Fibroblast of skin of back (primary cell): Measurements from ENCODE around the gene TLCD3B.

Source experiments
- DNase-seq: peaks from one replicate; pipeline ENCODE4 v3.0.0-alpha.2; 2013

Gene TLCD3B

DNA sequence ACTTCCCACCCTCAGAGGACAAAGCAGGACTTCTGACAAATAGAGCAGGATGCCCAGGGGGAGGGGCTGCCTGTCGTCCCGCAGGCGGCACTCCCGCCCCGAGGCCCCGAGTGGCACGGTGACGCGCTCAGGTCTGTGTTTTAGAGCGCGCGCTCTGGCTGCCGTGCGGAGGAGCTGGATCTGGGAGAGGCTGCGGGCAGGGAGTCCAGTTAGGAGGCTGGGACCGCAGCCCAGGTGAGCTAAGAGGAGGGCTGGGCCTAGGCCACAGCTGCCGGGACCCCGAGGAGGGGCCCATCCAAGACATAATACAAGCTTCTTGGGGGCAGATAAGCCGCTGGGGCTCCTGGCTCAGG lies 26.7 kb downstream of the TLCD3B start:
- no peak for DNase-seq

DNA sequence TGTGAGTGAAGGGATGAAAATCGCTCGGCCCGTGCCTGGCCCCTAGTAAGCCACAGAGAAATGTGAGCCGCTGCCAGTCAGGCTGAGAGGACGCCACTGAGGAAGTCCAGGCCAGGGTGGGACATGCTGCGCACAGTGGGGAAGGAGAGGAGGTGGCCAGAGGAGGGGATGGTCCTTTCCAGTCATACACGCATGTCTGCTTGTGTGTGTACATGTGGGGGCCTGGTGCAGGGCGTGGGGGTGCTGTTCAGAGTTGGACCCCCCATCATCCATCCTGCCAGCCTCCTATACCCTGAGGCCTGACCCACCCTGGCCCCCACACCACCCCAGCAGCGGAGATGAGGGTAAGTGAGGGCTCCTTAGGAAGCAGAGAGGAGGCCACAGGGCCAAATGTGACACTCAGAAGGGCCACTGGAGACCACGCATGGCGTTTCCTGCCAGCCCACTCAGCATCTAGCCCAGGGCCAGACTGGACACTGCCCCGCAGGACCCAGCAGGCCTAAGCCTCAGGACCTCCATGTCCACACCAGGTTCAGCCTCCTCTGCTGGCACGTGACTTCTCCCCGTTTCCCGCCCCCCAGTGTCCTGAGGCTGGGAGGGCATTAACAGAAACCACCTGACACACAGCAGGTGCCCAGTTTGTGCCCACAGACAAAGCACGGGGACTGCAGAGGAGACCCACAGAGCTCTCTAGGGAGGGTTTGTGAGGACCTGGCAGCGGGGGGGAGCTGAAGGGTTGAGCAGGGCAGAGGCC lies 27.2 kb downstream of the TLCD3B start:
- no peak for DNase-seq

DNA sequence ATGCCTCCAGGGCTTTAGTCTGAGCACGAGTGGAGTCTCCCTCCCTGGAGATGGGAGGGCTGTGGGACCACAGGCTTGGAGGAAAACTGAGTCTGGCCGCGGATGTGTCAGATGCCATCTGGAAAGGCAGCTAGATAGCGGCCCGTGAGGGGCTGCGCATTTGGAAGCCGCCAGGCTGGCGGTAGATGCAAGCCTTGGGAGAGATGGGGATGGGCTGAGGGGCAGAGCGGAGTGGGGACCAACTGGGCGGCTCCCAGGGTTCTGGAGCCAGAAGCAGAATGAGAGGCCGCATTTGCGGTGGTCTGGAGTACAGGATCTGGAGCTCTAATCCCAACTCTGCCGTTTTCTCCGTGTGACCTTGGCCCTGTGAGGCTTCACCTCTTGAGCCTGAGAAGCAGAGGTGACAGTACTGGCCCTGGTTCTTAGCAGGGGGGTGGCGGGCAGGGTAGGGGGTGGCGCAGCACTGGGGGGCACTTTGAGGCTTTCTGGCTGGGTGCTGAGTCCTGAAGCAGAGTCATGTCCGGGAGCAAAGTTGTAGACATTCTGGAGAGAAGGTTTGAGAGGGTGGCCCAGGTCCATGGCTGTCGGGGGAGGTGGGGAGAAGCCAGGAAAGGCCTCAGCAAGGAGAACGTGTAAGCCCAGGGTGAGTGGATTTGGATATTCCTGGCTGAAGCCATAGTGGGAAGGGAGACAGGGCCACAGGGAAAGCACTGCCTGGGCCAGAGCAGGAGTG lies 28.3 kb downstream of the TLCD3B start:
- DNase-seq = no peak

GRCh38 chr16:30000735-30001631 lies 30.1 kb downstream of the TLCD3B start:
- DNase-seq = no peak

DNA sequence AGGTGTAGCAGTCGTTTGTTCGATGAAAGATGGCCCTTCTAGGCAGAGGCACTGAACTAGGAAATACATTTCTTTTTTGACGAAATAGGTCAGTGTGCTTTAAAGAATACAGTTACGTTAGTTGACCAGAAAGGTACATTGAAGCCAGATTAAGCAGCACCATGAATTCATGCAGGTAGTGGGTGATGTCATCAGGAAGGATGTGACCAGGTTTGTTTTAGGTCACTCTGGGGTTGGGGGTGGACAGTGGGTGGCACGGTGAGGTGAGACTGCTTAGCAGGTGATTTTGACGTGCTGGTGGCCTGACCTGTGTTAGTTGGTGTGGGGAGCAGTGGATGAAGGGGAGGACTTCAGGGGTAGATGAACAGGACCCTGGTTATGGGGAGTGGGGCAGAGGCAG lies 31.5 kb downstream of the TLCD3B start:
- DNase-seq = no peak

DNA sequence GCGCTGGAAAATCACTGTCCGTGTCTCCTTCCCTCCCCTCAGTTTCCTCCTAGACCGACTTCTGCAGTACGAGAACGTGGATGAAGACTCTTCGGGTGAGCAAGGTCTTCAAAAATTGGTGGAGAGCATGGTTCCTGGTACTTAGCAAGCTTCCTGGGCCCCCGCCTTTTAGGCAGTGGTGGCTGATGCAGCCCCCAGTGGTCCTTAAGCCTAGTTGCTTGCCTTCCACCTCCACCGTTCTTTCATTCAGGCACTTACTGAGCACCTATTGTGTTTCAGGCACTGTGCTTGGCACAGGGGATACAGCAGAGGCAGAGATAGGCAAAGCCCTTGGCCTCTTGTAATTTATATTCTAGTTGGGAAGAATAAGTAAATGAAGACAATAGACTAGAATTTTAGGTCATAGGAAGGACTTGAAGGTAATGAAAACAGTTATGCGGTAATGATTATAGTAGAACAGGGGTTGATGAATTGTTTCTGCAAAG lies 34.3 kb downstream of the TLCD3B start:
- DNase-seq = no peak

DNA sequence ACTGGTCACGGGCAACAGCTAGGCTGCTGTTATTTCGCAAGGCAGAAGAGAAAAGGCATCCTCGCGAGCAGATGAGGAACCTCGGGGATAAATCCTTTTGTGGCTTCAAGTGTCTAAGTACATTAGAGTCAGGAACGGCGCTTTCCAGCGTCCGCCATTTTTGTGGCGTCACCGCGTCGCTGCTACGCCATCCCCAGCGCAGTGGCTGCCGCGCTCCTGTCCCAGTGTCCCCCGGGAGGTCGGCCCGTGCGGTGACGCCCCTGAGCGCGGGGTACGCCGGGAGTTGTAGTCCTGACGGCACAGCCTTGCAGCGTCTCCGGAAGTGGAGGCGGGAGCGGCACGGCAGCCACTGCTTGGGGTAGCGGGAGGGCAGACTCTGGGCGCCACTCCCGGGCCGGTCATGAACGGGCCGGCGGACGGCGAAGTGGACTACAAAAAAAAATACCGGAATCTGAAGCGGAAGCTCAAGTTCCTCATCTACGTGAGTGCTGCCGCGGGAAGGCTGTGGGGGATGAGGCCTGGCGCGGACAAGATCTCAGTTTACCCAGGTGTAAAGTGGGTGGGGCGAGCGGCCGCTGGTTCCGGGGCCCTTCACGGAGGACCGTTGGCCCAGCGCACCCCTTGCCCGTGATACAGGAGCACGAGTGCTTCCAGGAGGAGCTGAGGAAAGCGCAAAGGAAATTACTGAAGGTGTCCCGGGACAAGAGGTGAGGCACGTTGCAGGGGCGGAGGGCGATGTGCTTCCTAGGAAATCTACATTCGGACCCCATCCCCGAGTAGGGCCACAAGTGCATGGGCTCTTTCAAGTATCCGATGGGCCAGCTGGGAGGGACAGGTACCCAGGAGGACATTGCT lies 34.9 kb downstream of the TLCD3B start, which contains the start of gene INO80E:
Gene INO80E (plus strand): TSS at position 331 of the 855 bp plus-strand sequence. CDS start 70 bp downstream, at position 401.
- peak; percentile 96 for DNase-seq

GRCh38 chr16:29995324-29995910 lies 35.7 kb downstream of the TLCD3B start, which contains the start of gene HIRIP3:
Gene HIRIP3, minus strand, starts transcription at chr16:29995617. Its CDS starts 12 bp downstream, at chr16:29995605.
- peak; percentile 80 for DNase-seq

DNA sequence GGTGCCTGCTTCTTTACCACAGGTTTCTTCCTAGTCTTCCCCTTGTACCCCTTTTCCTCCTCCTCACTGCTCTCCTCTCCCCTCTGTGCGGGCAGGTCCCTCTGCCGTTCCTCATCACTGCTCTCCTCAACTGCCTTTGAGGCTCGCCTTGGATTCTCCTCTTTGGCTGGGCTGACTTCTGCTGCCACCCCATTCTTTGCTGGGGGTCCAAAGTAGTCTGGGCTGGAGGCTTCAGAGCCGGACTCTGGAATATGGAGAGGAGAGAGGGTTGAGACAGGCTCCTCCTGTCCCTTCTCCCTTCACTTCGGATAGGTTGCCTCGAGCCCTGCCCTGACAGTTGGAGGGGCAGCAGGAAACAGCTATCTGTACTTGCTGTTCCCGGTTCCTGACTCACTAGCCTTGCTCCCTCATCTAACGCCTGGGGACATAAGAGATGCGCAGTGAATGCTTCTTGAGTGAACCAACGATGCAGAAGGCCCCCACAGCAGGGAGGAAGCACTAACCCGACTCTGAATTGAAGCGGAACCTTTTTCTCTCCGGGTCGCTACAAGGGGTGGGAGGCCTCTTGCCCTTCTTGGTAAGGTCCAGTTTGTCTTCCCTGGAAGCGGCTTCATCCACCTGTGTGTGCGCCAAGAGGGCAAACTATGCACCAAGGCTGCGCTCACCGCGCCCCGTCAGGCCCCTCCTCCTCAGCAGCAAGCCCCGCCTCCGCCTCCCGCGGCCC lies 36.3 kb downstream of the TLCD3B start:
- DNase-seq = peak; percentile 75

GRCh38 chr16:29993903-29994599 lies 37.0 kb downstream of the TLCD3B start:
- no peak for DNase-seq

GRCh38 chr16:29993191-29993902 lies 37.7 kb downstream of the TLCD3B start:
- DNase-seq = no peak

DNA sequence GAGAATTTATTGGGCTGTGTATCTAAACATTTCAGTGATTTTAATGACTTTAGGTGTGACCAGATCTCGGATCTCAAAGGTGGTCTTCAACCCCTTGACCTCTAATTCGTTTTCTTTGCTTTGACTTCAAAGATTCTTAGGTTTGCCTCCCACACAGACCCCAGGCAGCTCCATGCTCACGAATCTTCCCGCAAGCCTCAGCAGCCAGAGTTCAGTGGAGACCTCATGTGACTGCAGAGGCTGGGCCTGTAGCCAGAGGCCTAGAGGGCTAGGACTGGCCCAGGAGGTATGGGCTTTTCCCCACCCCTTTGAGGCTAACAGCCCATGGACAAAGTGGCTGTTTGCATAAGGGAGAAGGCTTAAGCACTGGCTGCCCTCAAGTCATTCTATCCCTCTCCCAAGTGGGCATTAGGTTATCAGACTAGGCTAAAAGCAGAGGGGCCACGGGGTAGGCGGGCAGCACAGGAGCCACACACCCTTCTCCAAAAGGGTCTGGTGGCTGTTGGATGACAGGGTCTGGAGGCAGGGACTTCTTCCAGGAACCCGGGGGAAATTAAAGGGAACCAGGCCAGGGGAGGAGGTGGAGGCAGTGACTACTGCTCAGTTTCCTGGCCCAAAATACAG lies 38.6 kb downstream of the TLCD3B start:
- DNase-seq = no peak

GRCh38 chr16:29991571-29991904 lies 39.5 kb downstream of the TLCD3B start:
- DNase-seq = no peak

- DNase-seq = no peak
Measured at GRCh38 chr16:29990883-29991570, 40.0 kb downstream of the TLCD3B start.

- DNase-seq = no peak
Measured at GRCh38 chr16:29990034-29990433, 41.0 kb downstream of the TLCD3B start.

GRCh38 chr16:29989111-29989858 lies 41.8 kb downstream of the TLCD3B start:
- DNase-seq = no peak

DNA sequence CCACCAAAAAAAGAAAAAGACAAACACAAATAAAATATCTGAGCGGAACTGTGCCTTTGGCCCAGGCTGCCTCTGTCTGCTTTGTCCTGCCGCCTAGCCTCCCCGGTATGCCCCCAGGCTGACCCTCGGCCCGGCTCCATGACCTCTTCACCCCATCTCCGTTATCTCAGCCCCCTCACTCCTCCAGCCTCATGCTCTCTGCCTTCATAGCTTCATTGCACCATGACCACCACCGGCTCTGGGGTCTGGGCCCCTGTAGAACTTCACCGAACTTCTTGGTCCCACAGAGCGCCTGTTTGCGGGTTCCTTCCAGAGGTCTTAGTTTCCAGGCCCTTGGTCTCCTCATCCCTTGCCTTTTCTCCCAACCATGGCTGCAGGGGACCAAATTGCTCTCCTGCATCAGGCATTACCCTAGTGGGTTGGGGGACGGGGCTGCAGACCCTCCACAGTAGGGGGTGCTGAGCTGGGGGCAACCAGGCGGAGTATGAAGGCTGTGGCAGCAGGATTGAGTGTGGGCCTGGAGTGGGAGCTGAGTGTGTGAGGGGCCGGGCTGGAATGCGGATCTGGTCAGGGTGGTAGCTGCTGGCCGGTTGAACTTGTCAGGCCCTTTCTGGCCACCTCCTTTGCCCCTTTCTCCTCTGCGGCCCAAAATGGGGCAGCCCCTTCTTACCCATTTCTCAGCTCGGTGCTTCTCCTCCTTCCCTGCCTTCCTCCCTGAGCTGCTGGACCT lies 42.6 kb downstream of the TLCD3B start:
- DNase-seq = no peak
